Tibial artery (tissue), 4 donors: ENCODE results near the gene FAM114A1.

ENCODE experiments used
- DNase-seq, 2 donors: peaks; one replicate each; pipeline ENCODE4 v3.0.0-alpha.2; 2019
- H3K27ac ChIP-seq, 2 donors: fragments of 200-600 bp; sonication (generic) in 1 of 2; 1 replicate in 1 of 2; 2 replicates in 1 of 2; pipeline ENCODE4 v1.5.1; 2018 to 2019; ENCODE audit warnings: mild to moderate bottlenecking in 1 of 2
- H3K27me3 ChIP-seq, 2 donors: fragments of 200-600 bp; sonication (generic) in 1 of 2; one replicate each; pipeline versions ENCODE4 v1.5.1 to v1.6.0; 2016 to 2019
- H3K36me3 ChIP-seq, 3 donors: fragments of 200-600 bp; sonication (generic) in 2 of 3; one replicate each; pipeline ENCODE4 v1.5.1; 2016 to 2019; ENCODE audit warnings: mild to moderate bottlenecking in 2 of 3
- H3K4me1 ChIP-seq, 4 donors: fragments of 200-600 bp; sonication (generic) in 2 of 4; 1 replicate in 3 of 4; 2 replicates in 1 of 4; pipeline ENCODE4 v1.5.1; 2016 to 2019
- H3K4me3 ChIP-seq, 2 donors: fragments of 200-600 bp; sonication (generic) in 1 of 2; 1 replicate in 1 of 2; 2 replicates in 1 of 2; pipeline ENCODE4 v1.5.1; 2018 to 2019; ENCODE audit warnings: mild to moderate bottlenecking in 2 of 2
- H3K9me3 ChIP-seq, 3 donors: fragments of 200-600 bp; sonication (generic) in 1 of 3; one replicate each; pipeline ENCODE4 v1.5.1; 2016 to 2019
- CTCF ChIP-seq, 2 experiments: fragments of 200-600 bp in 1 of 2; fragments of 450-650 bp in 1 of 2; IDR thresholded peaks; one replicate each; pipeline ENCODE4 v1.5.1; 2017 to 2019; ENCODE audit warnings: antibody characterized with exemption in 2 of 2, mild to moderate bottlenecking in 1 of 2, moderate library complexity in 1 of 2
- intact Hi-C: fragments of 100-400 bp; cut with DNase I; formaldehyde crosslinking; loops from one replicate; pipeline ENCODE4 v1.15.0; 2023; ENCODE audit warnings: low total_unique reads

Gene FAM114A1

GRCh38 chr4:38867478-38868058 is at the start of gene FAM114A1:
TSS of gene FAM114A1 (plus strand) at chr4:38867806. CDS start at chr4:38878079, 10,273 bp downstream.
- TF ChIP-seq CTCF (IDR thresholded peaks at IDR 0.05), result no peak
- peaks cover 0 to 6% (median 0%) of the 10 kb centered on the region in 3 donors for H3K36me3 ChIP-seq
- no peaks in the 10 kb centered on the region for H3K9me3 ChIP-seq
- peaks cover 0 to 41% (median 29%) of the 10 kb centered on the region in 4 donors for H3K4me1 ChIP-seq
- peak within 1 kb of the TSS; percentile 95 to 96 for H3K27ac ChIP-seq
- no peaks in the 10 kb centered on the region for H3K27me3 ChIP-seq
- intact Hi-C loops, result no loop called here
- DNase-seq, result peak; percentile 79 to 92
- peak within 1 kb of the TSS; percentile 88 to 97 for H3K4me3 ChIP-seq

GRCh38 chr4:38818441-38818976 is 49.1 kb upstream of the FAM114A1 start:
- H3K4me1 ChIP-seq, result no peaks in the 10 kb centered on the region
- H3K9me3 ChIP-seq, result peaks cover 0 to 4% (median 0%) of the 10 kb centered on the region in 3 donors
- intact Hi-C loops, result no loop called here
- H3K36me3 ChIP-seq, result no peaks in the 10 kb centered on the region
- H3K27ac ChIP-seq, result no peak overlapping the region
- no peaks in the 10 kb centered on the region for H3K27me3 ChIP-seq
- no peak for DNase-seq
- no peak for TF ChIP-seq CTCF (IDR thresholded peaks at IDR 0.05)
- no peak overlapping the region for H3K4me3 ChIP-seq

GRCh38 chr4:38819569-38819968 is 48.0 kb upstream of the FAM114A1 start:
- TF ChIP-seq CTCF (IDR thresholded peaks at IDR 0.05), result no peak
- no peak for DNase-seq
- intact Hi-C loops, result no loop called here
- Histone ChIP-seq H3K36me3 (no peaks in the 10 kb centered on the region), H3K4me3 (no peak overlapping the region), H3K27me3 (no peaks in the 10 kb centered on the region), H3K4me1 (no peaks in the 10 kb centered on the region), H3K27ac (no peak overlapping the region), H3K9me3 (peaks cover 0 to 4% (median 0%) of the 10 kb centered on the region in 3 donors)

- no peak for DNase-seq
- Histone ChIP-seq H3K4me1 (no peaks in the 10 kb centered on the region), H3K4me3 (no peak overlapping the region), H3K27me3 (no peaks in the 10 kb centered on the region), H3K27ac (no peak overlapping the region), H3K36me3 (no peaks in the 10 kb centered on the region), H3K9me3 (no peaks in the 10 kb centered on the region)
- TF ChIP-seq CTCF (IDR thresholded peaks at IDR 0.05), result no peak
- intact Hi-C loops, result no loop called here
These were observed 47.1 kb upstream of the FAM114A1 start for GRCh38 chr4:38820329-38821061.

GRCh38 chr4:38821739-38822138 is 45.9 kb upstream of the FAM114A1 start:
- TF ChIP-seq CTCF (IDR thresholded peaks at IDR 0.05), result no peak
- Histone ChIP-seq H3K4me3 (no peak overlapping the region), H3K36me3 (no peaks in the 10 kb centered on the region), H3K27me3 (no peaks in the 10 kb centered on the region), H3K4me1 (no peaks in the 10 kb centered on the region), H3K9me3 (no peaks in the 10 kb centered on the region), H3K27ac (no peak overlapping the region)
- no peak for DNase-seq
- intact Hi-C loops, result no loop called here
